B cell (primary cell): ENCODE measurements around the gene TAOK2.

Experiments used
- EZH2 ChIP-seq: IDR thresholded peaks from 2 replicates; pipeline ENCODE4 v1.6.1; 2012; ENCODE audit warnings: borderline replicate concordance, low read depth, mild to moderate bottlenecking, moderate library complexity, low read length; ENCODE audit not compliant: insufficient read depth, poor library complexity, severe bottlenecking
- TF ChIP-seq, protein P1 (sequence below): fragments of 200-600 bp; IDR thresholded peaks from one replicate; pipeline ENCODE4 v1.8.0; 2022; ENCODE audit warnings: antibody characterized with exemption, mild to moderate bottlenecking

DNA sequence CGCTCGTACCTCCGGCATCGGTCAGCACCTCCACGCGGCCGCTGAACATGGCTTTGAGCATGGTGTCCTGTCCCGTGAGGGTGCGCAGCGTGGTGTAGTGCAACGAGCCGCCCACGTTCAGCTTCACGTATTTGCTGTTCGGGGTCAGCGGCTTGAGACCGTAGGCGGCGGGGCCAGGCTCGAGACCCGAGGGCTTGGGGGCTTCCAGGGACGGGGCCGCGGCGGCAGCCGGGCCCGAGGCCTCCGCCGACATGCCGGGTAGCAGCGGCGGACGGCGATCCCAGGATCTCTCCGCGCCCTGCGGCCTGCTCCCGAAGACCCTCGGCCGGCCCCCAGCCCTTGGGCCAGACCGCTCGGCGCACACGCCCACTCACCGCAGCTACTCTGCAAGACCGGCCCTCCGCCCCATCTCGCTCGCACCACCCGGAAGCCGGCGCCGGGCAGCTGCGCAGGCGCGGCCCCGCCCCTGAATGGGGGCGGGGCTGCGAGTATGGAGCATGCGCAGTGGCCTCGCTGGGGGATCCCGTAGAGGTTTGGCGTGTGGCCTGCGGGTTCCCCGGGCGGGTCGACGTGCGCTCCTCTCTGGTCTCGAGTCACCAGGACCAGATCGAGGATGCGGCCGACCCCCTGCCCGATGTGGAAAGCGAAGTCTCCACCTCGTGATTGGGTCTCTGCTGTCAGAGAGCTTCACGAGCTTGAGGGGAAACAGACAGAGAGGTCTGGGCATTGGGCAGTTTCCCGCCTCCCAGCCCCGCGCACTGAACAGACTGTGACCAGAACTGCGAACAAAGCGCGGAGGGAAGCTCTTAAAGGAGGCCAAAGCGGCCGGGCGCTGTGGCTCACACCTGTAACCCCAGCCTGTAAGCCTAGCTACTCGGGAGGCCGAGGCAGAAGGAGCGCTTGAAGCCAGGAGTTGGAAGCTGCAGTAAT, 47.6 kb upstream of the TAOK2 start, which contains the start of gene KCTD13:
- TF ChIP-seq, protein P1, sequence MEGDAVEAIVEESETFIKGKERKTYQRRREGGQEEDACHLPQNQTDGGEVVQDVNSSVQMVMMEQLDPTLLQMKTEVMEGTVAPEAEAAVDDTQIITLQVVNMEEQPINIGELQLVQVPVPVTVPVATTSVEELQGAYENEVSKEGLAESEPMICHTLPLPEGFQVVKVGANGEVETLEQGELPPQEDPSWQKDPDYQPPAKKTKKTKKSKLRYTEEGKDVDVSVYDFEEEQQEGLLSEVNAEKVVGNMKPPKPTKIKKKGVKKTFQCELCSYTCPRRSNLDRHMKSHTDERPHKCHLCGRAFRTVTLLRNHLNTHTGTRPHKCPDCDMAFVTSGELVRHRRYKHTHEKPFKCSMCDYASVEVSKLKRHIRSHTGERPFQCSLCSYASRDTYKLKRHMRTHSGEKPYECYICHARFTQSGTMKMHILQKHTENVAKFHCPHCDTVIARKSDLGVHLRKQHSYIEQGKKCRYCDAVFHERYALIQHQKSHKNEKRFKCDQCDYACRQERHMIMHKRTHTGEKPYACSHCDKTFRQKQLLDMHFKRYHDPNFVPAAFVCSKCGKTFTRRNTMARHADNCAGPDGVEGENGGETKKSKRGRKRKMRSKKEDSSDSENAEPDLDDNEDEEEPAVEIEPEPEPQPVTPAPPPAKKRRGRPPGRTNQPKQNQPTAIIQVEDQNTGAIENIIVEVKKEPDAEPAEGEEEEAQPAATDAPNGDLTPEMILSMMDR = no peak
- TF ChIP-seq EZH2 = no peak
